Neural cell (in vitro differentiated cells): Measurements from ENCODE around the gene PROX1.

ENCODE experiments used
- EP300 ChIP-seq: fragments of 450-650 bp; conservative IDR thresholded peaks from 2 replicates; pipeline ENCODE4 v1.6.1; 2014; ENCODE audit warnings: antibody characterized with exemption, mild to moderate bottlenecking, moderate library complexity; ENCODE audit not compliant: poor library complexity, severe bottlenecking
- EZH2 ChIP-seq: fragments of 200-600, 300-800 bp; shearing (Covaris generic), sonication (generic); IDR thresholded peaks from 2 replicates; pipeline ENCODE4 v1.6.1; 2014; ENCODE audit warnings: antibody characterized with exemption, low read length, borderline replicate concordance, mild to moderate bottlenecking; ENCODE audit not compliant: insufficient read depth, poor library complexity, severe bottlenecking
- POLR2AphosphoS5 ChIP-seq: IDR thresholded peaks from 2 replicates; pipeline ENCODE4 v1.6.1; 2012
- RAD21 ChIP-seq: fragments of 450-650 bp; conservative IDR thresholded peaks from 2 replicates; pipeline ENCODE4 v1.6.1; 2014; ENCODE audit warnings: antibody characterized with exemption, mild to moderate bottlenecking, moderate library complexity
- SMC3 ChIP-seq: fragments of 450-650 bp; conservative IDR thresholded peaks from 2 replicates; pipeline ENCODE4 v1.6.1; 2014; ENCODE audit warnings: antibody characterized with exemption, mild to moderate bottlenecking, moderate library complexity; ENCODE audit not compliant: poor library complexity
- TAF1 ChIP-seq: IDR thresholded peaks from 2 replicates; pipeline ENCODE4 v1.6.1; 2012; ENCODE audit warnings: low read depth
- TF ChIP-seq, protein P1 (sequence below): fragments of 450-650 bp; IDR thresholded peaks from 2 replicates; pipeline ENCODE4 v1.5.1; 2014; ENCODE audit warnings: antibody characterized with exemption, mild to moderate bottlenecking, moderate library complexity; ENCODE audit not compliant: poor library complexity, severe bottlenecking

DNA sequence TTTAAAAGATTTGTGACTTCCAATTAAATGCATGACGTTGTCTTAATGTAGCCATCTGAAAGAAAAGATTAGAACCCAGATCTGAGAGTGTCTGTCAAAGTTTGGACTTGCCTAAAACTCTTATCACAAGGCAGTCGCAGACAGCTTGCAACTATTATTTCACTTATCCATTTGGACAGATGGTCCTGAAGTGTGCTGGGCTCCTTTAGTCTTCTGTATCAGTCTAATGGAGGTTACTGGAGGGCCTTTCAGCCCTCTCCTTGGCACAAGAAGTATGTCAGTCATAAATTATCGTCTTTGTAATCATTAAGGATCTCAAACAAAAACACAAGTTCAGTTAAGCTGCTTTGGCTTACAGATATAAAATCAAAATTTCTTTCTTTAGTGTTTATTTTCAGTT lies 15.5 kb downstream of the PROX1 start:
- TF ChIP-seq EZH2 (no peak), SMC3 (no peak), POLR2AphosphoS5 (no peak), TAF1 (no peak), EP300 (no peak), RAD21 (no peak)
- TF ChIP-seq, protein P1, sequence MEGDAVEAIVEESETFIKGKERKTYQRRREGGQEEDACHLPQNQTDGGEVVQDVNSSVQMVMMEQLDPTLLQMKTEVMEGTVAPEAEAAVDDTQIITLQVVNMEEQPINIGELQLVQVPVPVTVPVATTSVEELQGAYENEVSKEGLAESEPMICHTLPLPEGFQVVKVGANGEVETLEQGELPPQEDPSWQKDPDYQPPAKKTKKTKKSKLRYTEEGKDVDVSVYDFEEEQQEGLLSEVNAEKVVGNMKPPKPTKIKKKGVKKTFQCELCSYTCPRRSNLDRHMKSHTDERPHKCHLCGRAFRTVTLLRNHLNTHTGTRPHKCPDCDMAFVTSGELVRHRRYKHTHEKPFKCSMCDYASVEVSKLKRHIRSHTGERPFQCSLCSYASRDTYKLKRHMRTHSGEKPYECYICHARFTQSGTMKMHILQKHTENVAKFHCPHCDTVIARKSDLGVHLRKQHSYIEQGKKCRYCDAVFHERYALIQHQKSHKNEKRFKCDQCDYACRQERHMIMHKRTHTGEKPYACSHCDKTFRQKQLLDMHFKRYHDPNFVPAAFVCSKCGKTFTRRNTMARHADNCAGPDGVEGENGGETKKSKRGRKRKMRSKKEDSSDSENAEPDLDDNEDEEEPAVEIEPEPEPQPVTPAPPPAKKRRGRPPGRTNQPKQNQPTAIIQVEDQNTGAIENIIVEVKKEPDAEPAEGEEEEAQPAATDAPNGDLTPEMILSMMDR, result no peak
